Activated CD8-positive, alpha-beta memory T cell treated with anti-CD3 and anti-CD28 coated beads, Interleukin-2, amount 50 U/mL, for 1 hour (primary cell): Measurements from ENCODE around the gene TGFB1I1.
A peak's percentile ranks its signal among the peaks of the same experiment; 100 is the strongest.
"Not testable (repeated sequence)": the region's sequence is repeated elsewhere in the genome, so short reads cannot be mapped to it uniquely, and the experiment has no call there.

Experiments
- DNase-seq: peaks from one replicate; pipeline ENCODE4 v3.0.0-alpha.2; 2020; ENCODE audit errors: extremely low read depth

TGFB1I1 gene

DNA sequence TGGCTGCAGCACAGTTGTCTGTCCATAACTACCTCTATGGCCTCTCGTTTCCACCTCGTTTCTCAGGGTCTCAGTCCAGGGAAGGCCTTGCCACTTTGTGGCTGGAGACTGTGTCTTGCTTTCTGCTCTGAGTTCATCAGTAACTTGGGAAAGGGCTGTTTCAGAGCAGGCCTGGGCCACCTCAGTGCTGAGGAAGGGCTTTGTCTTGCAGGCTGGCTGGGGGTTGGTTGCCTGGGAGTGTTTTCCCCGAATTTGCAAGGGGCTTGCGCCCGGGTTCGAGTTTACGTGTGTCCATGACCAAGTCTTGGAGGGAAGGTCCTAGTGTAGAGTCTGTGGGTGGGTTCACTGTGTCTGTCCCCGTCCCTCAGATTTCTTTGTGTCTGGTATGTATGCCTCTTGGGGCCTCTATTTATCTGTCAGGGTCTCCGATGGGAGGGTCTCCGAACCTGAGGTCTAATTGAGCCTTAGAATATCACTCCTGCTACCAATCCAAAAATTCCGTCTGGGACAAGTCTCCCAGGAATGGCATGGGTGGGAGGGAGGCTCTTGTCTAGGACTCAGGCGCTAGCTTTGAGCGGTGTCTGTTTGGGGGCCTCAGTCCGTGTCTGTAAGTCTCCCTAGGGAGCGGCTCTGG, 594 bp upstream of the TGFB1I1 start:
- DNase-seq, result no peak

GRCh38 chr16:31472709-31473203, 804 bp downstream of the TGFB1I1 start:
- DNase-seq, result no peak

DNA sequence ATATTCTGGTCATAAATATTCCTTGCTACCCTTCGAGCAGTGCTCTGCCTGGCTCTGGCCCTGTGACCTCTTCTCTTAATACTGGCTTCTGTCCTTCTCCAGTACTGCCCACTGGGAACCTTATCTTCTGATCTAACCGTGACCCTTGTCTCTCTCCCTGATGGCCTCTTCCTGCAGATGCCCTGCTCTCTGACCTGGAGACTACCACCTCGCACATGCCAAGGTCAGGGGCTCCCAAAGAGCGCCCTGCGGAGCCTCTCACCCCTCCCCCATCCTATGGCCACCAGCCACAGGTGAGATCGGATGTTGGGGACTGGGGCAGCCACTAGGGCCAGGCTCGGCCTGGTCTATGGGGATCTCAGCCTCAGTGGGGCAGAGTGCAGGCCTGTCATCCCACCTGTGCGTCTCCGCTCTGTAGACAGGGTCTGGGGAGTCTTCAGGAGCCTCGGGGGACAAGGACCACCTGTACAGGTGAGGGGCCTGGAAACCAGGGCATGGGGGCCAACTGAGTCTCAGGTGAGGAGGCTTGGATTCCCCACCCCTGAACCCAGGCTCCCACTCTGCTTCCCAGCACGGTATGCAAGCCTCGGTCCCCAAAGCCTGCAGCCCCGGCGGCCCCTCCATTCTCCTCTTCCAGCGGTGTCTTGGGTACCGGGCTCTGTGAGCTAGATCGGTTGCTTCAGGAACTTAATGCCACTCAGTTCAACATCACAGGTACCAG, 1.5 kb downstream of the TGFB1I1 start:
- DNase-seq, result no peak

DNA sequence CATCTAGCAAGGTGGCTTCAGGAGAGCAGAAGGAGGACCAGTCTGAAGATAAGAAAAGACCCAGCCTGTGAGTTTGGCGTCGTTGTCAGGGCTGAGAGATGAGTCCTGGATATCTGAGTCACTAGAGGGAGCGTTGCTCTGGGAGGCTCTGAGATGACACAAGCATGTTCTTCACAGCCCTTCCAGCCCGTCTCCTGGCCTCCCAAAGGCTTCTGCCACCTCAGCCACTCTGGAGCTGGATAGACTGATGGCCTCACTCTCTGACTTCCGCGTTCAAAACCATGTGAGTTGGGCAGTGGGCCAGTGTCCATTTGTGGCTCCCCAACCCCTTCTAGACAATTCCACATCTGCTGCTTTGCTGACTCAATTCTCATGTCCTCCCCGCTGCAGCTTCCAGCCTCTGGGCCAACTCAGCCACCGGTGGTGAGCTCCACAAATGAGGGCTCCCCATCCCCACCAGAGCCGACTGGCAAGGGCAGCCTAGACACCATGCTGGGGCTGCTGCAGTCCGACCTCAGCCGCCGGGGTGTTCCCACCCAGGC, 2.3 kb downstream of the TGFB1I1 start:
- no peak for DNase-seq

DNA sequence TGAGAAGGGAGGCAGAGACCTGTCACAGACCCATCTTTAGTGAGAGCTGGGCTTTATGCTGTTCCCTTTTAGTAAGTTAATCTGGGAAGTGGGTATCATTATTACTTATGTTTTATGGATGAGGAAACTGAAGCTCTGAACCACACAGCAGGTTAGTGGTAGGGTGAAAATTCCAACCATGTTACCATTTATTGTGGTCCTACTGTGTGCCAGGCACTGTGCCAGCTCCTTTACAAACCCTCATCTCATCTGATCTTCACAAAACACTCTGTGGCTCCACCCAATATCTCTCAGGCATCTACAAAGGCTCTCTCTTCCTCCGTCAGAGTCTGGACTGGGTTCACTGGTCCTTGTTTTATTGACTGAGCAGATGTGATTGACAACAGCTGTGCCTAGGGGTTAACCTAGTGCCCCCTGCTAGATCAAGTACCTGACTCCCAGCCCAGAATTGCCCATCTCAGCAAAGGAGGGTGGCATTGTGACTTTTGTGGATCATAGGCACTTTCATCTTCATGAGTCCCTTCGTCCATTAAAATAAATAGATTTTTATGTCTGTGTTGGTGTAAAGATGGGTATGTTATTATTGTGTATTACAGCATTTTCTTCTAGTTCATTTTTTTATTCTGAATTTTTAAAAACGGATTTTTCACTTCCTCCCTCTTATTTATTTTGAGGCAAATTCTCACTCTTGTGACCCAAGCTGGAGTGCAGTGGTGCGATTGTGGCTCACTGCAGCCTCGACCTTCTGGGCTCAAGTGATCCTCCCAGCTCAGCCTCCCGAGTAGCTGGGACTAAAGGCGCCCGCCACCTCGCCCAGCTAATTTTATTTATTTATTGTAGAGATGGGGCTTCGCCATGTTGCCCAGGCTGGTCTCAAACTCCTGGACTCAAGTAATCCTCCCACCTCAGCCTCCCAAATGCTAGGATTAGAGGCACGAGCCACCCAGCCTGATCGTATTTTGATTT, 3.1 kb downstream of the TGFB1I1 start:
- no peak for DNase-seq

DNA sequence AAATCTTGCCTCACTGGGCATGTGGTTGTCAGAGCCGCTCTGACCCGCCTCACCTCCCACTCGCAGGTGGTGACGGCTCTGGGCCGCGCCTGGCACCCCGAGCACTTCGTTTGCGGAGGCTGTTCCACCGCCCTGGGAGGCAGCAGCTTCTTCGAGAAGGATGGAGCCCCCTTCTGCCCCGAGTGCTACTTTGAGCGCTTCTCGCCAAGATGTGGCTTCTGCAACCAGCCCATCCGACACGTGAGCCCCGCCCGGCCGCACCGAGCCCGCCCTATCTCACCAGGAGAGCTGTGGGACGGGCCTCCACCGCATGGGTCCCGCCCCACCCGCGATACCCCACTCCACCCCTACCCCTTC, 4.0 kb downstream of the TGFB1I1 start:
- DNase-seq, result no peak

GRCh38 chr16:31476303-31477219, 4.6 kb downstream of the TGFB1I1 start:
- peak; percentile 80 for DNase-seq

GRCh38 chr16:31477220-31478216, 5.6 kb downstream of the TGFB1I1 start:
- DNase-seq, result no peak

DNA sequence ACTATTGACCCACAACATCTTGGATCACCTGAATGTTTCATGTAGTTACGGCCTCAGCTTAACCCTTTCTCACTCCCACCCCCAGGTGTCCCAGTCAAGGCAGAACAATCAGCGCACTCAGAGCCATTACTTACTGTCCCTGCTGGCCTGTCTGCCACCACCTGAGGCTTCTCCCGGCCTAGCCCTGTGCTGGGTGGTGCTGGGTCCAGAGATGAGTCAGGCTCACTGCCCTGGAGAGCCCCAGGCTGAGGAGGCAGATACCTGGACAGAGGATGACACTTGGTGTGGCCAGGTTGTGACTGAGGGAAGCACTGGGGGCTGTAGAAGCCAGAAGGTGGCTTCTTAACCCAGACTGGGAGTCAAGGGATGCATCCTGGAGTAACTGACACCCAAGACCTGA, 7.0 kb downstream of the TGFB1I1 start:
- no peak for DNase-seq

GRCh38 chr16:31479751-31480150, 7.8 kb downstream of the TGFB1I1 start:
- no peak for DNase-seq

- DNase-seq, result no peak
Observed at GRCh38 chr16:31480851-31481536, 9.0 kb downstream of the TGFB1I1 start.

DNA sequence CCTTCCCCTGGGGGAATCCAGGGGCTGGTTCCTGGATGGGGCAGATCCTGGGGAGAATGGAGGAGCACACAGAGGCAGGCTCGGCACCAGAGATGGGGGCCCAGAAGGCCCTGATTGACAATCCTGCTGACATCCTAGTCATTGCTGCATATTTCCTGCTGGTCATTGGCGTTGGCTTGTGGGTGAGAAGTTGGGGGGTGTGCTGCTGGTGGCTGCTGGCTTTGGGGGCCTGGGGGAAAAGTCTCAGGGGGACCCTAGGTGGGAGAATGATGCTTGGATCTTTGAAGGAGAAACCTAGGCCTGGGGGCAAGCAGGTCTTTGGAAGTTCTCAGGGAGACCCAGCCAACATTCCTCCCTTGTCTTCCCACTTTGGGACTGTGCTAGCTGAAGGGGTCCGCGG, 11.1 kb downstream of the TGFB1I1 start, which contains the start of gene SLC5A2:
SLC5A2 (plus strand) TSS at position 43 of the 400 bp plus-strand sequence; CDS start at position 57, 14 bp downstream.
- no peak for DNase-seq

- DNase-seq, result not testable (repeated sequence)
Observed at GRCh38 chr16:31484048-31484447, 12.1 kb downstream of the TGFB1I1 start.

DNA sequence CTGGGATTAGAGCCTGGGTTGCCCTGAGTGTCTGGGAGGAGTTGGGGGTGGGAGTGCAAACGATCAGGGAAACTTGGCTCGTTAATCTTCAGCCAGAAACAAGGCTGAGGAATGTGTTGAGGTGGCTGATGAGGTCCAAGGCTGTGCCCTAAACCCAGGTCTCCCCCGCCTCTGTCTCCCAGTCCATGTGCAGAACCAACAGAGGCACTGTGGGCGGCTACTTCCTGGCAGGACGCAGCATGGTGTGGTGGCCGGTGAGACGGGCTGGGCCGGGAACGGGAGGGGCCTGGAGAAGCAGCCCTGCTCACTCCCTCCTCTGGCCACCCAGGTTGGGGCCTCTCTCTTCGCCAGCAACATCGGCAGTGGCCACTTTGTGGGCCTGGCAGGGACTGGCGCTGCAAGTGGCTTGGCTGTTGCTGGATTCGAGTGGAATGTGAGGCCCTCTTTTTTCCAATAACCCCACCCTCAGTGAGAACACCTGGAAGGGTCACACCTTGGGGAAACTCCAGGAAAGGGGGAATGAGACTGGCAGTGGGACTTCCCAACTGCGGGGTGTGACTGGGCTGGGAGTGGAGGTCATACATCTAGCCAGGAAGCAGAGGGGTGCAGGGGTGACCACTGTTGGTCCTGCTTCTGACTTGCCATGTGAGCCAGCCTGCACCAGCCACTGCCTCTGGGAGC, 12.7 kb downstream of the TGFB1I1 start:
- no peak for DNase-seq

- no peak for DNase-seq
Observed at GRCh38 chr16:31485571-31485970, 13.6 kb downstream of the TGFB1I1 start.

- DNase-seq, result no peak
Observed at GRCh38 chr16:31486045-31486444, 14.1 kb downstream of the TGFB1I1 start.

GRCh38 chr16:31487071-31487719, 15.2 kb downstream of the TGFB1I1 start:
- no peak for DNase-seq
